A549 (cell line): ENCODE results near the gene GAS6. TPM values are rescaled to one million over a fixed set of nuclear protein-coding genes. Genes with fewer than 3 reads are reported as not detected.

ENCODE experiments used
- ATAC-seq, 2 experiments: fragments of 200-7000 bp in 1 of 2; fragments of >200 bp in 1 of 2; cut with Nextera tagmentation in 1 of 2; cut with Tn5 transposase in 1 of 2; 3 replicates each; pipeline versions ENCODE4 v1.8.0 to v1.9.1; 2018 to 2020; ENCODE audit warnings: mild to moderate bottlenecking in 1 of 2, moderate library complexity in 1 of 2
- CTCF ChIA-PET: fragments of 300-600 bp; sonication (Branson Sonifier 250); formaldehyde crosslinking; extraction: SDS; loops from one replicate; lab custom pipeline; 2021; ENCODE audit warnings: antibody characterized with exemption, inconsistent platforms; lab: Yijun Ruan, JAX
- POLR2A ChIA-PET: fragments of 350-600 bp; formaldehyde crosslinking; extraction: SDS; loops from one replicate; lab custom pipeline; 2021; ENCODE audit warnings: antibody characterized with exemption, inconsistent platforms; lab: Yijun Ruan, JAX
- DNase-seq, 2 experiments: peaks; one replicate each; pipeline versions ENCODE4 v3.0.0 to v3.0.0-alpha.2; 2011 to 2016; ENCODE audit warnings: low read depth in 1 of 2, low spot score in 1 of 2
- FAIRE-seq: peaks from 2 replicates; lab custom pipeline; 2011; peaks lifted over from hg19 to GRCh38; lab: Jason Lieb, UNC
- H3K27ac ChIP-seq, 2 experiments: fragments of >200 bp; sonication (Bioruptor Twin); formaldehyde crosslinking; 3 replicates each; pipeline ENCODE4 v1.5.1; 2016 to 2017
- H3K4me1 ChIP-seq: fragments of >200 bp; sonication (Bioruptor Twin); formaldehyde crosslinking; 3 replicates; pipeline ENCODE4 v1.6.1; 2016
- H3K4me2 ChIP-seq: fragments of >200 bp; sonication (Bioruptor Twin); formaldehyde crosslinking; 3 replicates; pipeline ENCODE4 v1.6.1; 2016
- H3K4me3 ChIP-seq: fragments of >200 bp; sonication (Bioruptor Twin); formaldehyde crosslinking; 3 replicates; pipeline ENCODE4 v1.5.1; 2016
- H3K9me3 ChIP-seq: fragments of >200 bp; sonication (Bioruptor Twin); formaldehyde crosslinking; 3 replicates; pipeline ENCODE4 v1.6.1; 2016
- BCL3 ChIP-seq: fragments of >200 bp; sonication (Bioruptor Twin); formaldehyde crosslinking; IDR thresholded peaks from 3 replicates; pipeline ENCODE4 v1.6.1; 2016
- CBX8 ChIP-seq: fragments of 200-600 bp; sonication (generic); IDR thresholded peaks from 2 replicates; pipeline ENCODE4 v1.6.1; 2016
- E2F6 ChIP-seq: IDR thresholded peaks from 2 replicates; pipeline ENCODE4 v1.6.1; 2012; ENCODE audit warnings: low read depth, borderline replicate concordance
- EHF ChIP-seq: fragments of 250-450 bp; sonication (Bioruptor Pico); IDR thresholded peaks from 2 replicates; pipeline ENCODE4 v1.5.0; 2020; ENCODE audit warnings: mild to moderate bottlenecking
- EHMT2 ChIP-seq: fragments of 200-600 bp; sonication (generic); IDR thresholded peaks from 2 replicates; pipeline ENCODE4 v1.6.1; 2016; ENCODE audit warnings: antibody characterized with exemption, low read depth, mild to moderate bottlenecking, moderate library complexity
- ESRRA ChIP-seq: fragments of 150-350 bp; IDR thresholded peaks from 2 replicates; pipeline ENCODE4 v1.6.1; 2014; ENCODE audit warnings: mild to moderate bottlenecking, low read length, borderline replicate concordance
- FOSL2 ChIP-seq, 2 experiments: fragments of 450-650 bp in 1 of 2; fragments of >200 bp in 1 of 2; sonication (Bioruptor Twin) in 1 of 2; formaldehyde crosslinking; IDR thresholded peaks; 2 replicates each; pipeline versions ENCODE4 v1.5.0 to v1.6.1; 2016 to 2020; ENCODE audit warnings: mild to moderate bottlenecking in 1 of 2, moderate library complexity in 1 of 2
- HES2 ChIP-seq: fragments of >200 bp; sonication (Bioruptor Twin); formaldehyde crosslinking; IDR thresholded peaks from 2 replicates; pipeline ENCODE4 v1.6.1; 2016
- HEYL ChIP-seq: fragments of 250-450 bp; sonication (Bioruptor Pico); IDR thresholded peaks from 2 replicates; pipeline ENCODE4 v1.8.0; 2021; ENCODE audit warnings: mild to moderate bottlenecking, moderate library complexity
- HOXA7 ChIP-seq: fragments of 250-450 bp; sonication (Bioruptor Pico); IDR thresholded peaks from 2 replicates; pipeline ENCODE4 v1.5.0; 2020; ENCODE audit warnings: mild to moderate bottlenecking, moderate library complexity
- JUN ChIP-seq, 2 experiments: fragments of >200 bp; sonication (Bioruptor Twin); formaldehyde crosslinking; IDR thresholded peaks; 2 replicates in 1 of 2; 3 replicates in 1 of 2; pipeline ENCODE4 v1.6.1; 2016 to 2017
- JUNB ChIP-seq: fragments of >200 bp; sonication (Bioruptor Twin); formaldehyde crosslinking; IDR thresholded peaks from 2 replicates; pipeline ENCODE4 v1.6.1; 2016
- MAX ChIP-seq: IDR thresholded peaks from 2 replicates; pipeline ENCODE4 v1.6.1; 2012
- NFE2L2 ChIP-seq: fragments of 150-350 bp; conservative IDR thresholded peaks from 2 replicates; pipeline ENCODE4 v1.6.1; 2014; ENCODE audit warnings: low read length
- NPAS2 ChIP-seq: fragments of 250-450 bp; sonication (Bioruptor Pico); IDR thresholded peaks from 2 replicates; pipeline ENCODE4 v1.8.0; 2022; ENCODE audit warnings: mild to moderate bottlenecking, moderate library complexity, borderline replicate concordance
- PBX3 ChIP-seq: IDR thresholded peaks from 2 replicates; pipeline ENCODE4 v1.6.1; 2012
- PHF8 ChIP-seq: fragments of 200-600 bp; sonication (generic); IDR thresholded peaks from 2 replicates; pipeline ENCODE4 v1.6.1; 2016; ENCODE audit warnings: low read depth, mild to moderate bottlenecking, antibody characterized with exemption, moderate library complexity, borderline replicate concordance
- POLR2A ChIP-seq: IDR thresholded peaks from 2 replicates; pipeline ENCODE4 v1.6.1; 2012; ENCODE audit warnings: mild to moderate bottlenecking, low read length
- RFX5 ChIP-seq: fragments of 450-650 bp; IDR thresholded peaks from 2 replicates; pipeline ENCODE4 v1.7.1; 2014; ENCODE audit warnings: antibody characterized with exemption, mild to moderate bottlenecking, moderate library complexity
- SMC3 ChIP-seq: fragments of >200 bp; sonication (Bioruptor Twin); formaldehyde crosslinking; IDR thresholded peaks from 3 replicates; pipeline ENCODE4 v1.6.1; 2018; ENCODE audit warnings: inconsistent platforms
- TFCP2L1 ChIP-seq: fragments of 250-450 bp; sonication (Bioruptor Pico); IDR thresholded peaks from 2 replicates; pipeline ENCODE4 v1.5.0; 2021; ENCODE audit warnings: mild to moderate bottlenecking
- ZFP36 ChIP-seq: fragments of 450-650 bp; IDR thresholded peaks from 2 replicates; pipeline ENCODE4 v1.6.1; 2014; ENCODE audit warnings: borderline replicate concordance; ENCODE audit not compliant: partially characterized antibody
- ZNF302 ChIP-seq: fragments of 250-450 bp; sonication (Bioruptor Pico); IDR thresholded peaks from 2 replicates; pipeline ENCODE4 v1.9.0; 2021; ENCODE audit warnings: inconsistent platforms, mild to moderate bottlenecking, moderate library complexity
- WGBS: methylation state at CpG from one replicate; pipeline ENCODE4 v1.1.6; 2017; ENCODE audit errors: missing lambda C conversion rate; 5-methylcytosine and 5-hydroxymethylcytosine counted together
- polyA plus RNA-seq, 4 experiments: library from polyadenylated mRNA; depleted of rRNA in 3 of 4; stranded (reverse); fragments of >200 nt; fragmentation: RNase III in 1 of 4; extraction: RNeasy Plus Mini Kit Qiagen cat#74134 plus additional on column Dnase treatment in 1 of 4; gene quantifications; 2 replicates in 3 of 4; 3 replicates in 1 of 4; pipeline ENCODE4 v1.2.3, GENCODE V29; 2011 to 2017

Gene GAS6
- polyA plus RNA-seq, 2 of the 4 experiments (the other 2 are of a cell fraction), result 3.5 to 5.7 TPM

- TF ChIP-seq PBX3 (no peak), EHMT2 (no peak), ZNF302 (CRISPR knock-in tag) (no peak), CBX8 (no peak), TFCP2L1 (CRISPR knock-in tag) (no peak), EHF (CRISPR knock-in tag) (no peak), NPAS2 (no peak), ESRRA (no peak), E2F6 (no peak), JUNB (no peak), POLR2A (no peak), HES2 (no peak), FOSL2 (IDR thresholded peaks at IDR 0.05) (no peak), FOSL2 (CRISPR knock-in tag; IDR thresholded peaks at IDR 0.05) (no peak), SMC3 (no peak)
- H3K4me1 ChIP-seq, result no peaks in the 10 kb centered on the region
- ATAC-seq (no peak), FAIRE-seq (no peak), DNase-seq (no peak)
- 50% methylated on average over 10 of the region's 10 CpGs for WGBS
- POLR2A ChIA-PET, result no interaction called here
- H3K9me3 ChIP-seq, result no peaks in the 10 kb centered on the region
- no peak overlapping the region for H3K27ac ChIP-seq
- H3K4me2 ChIP-seq, result no peak overlapping the region
- no peak overlapping the region for H3K4me3 ChIP-seq
- CTCF ChIA-PET, result no interaction called here
Measured at GRCh38 chr13:113881614-113882266, 17.9 kb upstream of the GAS6 start.

- no peak overlapping the region for H3K4me3 ChIP-seq
- CTCF ChIA-PET, result no interaction called here
- no peak overlapping the region for H3K27ac ChIP-seq
- FAIRE-seq, result no peak
- no peak for DNase-seq
- H3K9me3 ChIP-seq, result no peaks in the 10 kb centered on the region
- TF ChIP-seq CBX8 (no peak), NFE2L2 (no peak), MAX (no peak), RFX5 (no peak), EHF (CRISPR knock-in tag) (no peak), BCL3 (no peak), HOXA7 (CRISPR knock-in tag) (no peak), ZNF302 (CRISPR knock-in tag) (no peak), PHF8 (no peak), HEYL (CRISPR knock-in tag) (no peak), ZFP36 (no peak), JUN (IDR thresholded peaks at IDR 0.05) (no peak)
- TF ChIP-seq, all 56 proteins: peak for 0
- H3K4me2 ChIP-seq, result no peak overlapping the region
- 66% methylated on average over 11 of the region's 17 CpGs for WGBS
- H3K4me1 ChIP-seq, result no peaks in the 10 kb centered on the region
- POLR2A ChIA-PET, result no interaction called here
- no peak for ATAC-seq
Measured at GRCh38 chr13:113880651-113881611, 17.1 kb upstream of the GAS6 start.
